HG03103 (cell line): ENCODE data around the gene PTPN14.

Source experiments
- ATAC-seq: cut with Tn5 transposase; IDR thresholded peaks from one replicate; pipeline ENCODE4 v1.9.1; 2021; ENCODE audit warnings: low read depth; ENCODE audit not compliant: unreplicated experiment

PTPN14 gene

GRCh38 chr1:214569357-214570004 lies 18.1 kb upstream of the PTPN14 start:
- no peak for ATAC-seq

- ATAC-seq: no peak
These were observed 16.9 kb upstream of the PTPN14 start for GRCh38 chr1:214568328-214568727.

- no peak for ATAC-seq
These were observed 16.1 kb upstream of the PTPN14 start for GRCh38 chr1:214567481-214567980.

- no peak for ATAC-seq
These were observed 15.0 kb upstream of the PTPN14 start for GRCh38 chr1:214566158-214567104.

DNA sequence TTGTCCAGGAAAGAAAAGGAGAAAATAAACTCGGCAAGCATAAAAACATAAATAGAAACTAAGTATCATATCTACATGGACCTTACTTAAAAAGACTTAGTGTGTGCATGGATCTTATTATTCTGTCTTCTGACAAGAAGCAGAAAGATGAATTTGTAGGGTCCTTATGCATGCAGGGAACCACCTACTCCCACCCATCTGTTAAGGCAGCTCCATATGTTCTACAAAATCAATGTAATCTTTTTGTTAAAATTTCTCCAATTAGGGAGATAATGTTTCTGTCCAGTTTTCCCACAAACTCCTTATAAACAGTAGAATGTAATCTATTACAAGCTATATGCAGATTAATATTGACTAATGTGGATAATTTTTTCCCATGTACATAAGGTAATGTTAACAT lies 13.9 kb upstream of the PTPN14 start:
- no peak for ATAC-seq

- no peak for ATAC-seq
These were observed 12.5 kb upstream of the PTPN14 start for GRCh38 chr1:214563881-214564280.

- no peak for ATAC-seq
These were observed 6.7 kb upstream of the PTPN14 start for GRCh38 chr1:214557952-214558735.

- ATAC-seq: no peak
These were observed 1.8 kb upstream of the PTPN14 start for GRCh38 chr1:214553142-214553710.

DNA sequence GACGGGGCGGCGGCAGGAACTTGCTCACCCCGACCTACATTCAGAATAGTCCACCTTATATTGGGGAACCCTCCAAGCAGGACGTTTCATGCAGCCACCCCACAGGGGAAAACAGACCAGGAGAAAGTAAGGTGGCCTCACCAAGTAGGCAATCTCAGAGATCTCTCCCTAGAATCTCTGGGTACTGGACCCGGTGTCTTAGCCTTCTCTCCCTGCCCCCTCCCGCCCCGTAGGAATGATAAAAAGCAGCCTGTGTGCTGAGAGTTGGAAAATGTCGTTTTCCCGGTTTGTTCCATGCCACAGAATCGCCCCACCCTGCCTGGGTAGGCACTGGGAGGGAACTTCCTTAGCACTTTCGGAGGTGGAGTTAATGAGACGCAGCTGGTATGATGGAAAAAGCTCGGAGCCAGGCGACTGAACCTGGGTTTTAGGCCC lies 789 bp upstream of the PTPN14 start:
- no peak for ATAC-seq

GRCh38 chr1:214550857-214551435 lies 456 bp downstream of the PTPN14 start:
- ATAC-seq: no peak

GRCh38 chr1:214550013-214550856 lies 1.2 kb downstream of the PTPN14 start:
- no peak for ATAC-seq

GRCh38 chr1:214549604-214550003 lies 1.8 kb downstream of the PTPN14 start:
- no peak for ATAC-seq

GRCh38 chr1:214548988-214549387 lies 2.4 kb downstream of the PTPN14 start:
- ATAC-seq: no peak

- ATAC-seq: no peak
These were observed 3.1 kb downstream of the PTPN14 start for GRCh38 chr1:214548271-214548670.

GRCh38 chr1:214547747-214548146 lies 3.7 kb downstream of the PTPN14 start:
- ATAC-seq: no peak

GRCh38 chr1:214546886-214547641 lies 4.3 kb downstream of the PTPN14 start:
- ATAC-seq: no peak

DNA sequence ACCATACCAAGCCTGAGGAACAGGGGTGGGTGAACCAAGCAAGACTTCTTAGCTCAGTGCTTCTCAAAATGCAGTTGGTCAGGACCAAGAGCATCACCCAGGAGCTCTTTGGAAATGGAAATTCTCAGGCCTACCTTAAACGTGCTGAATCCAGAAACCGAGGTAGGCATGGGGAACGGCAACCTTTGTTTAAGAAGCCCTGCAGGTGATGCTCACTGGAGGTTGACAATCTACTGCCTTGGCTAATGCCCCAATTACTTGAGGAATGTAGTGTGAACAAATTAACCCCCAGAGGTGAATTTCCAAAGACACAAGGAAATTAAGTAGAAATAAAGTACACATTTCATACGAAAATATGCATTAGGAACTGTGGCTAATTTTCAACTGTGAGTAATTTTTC lies 5.3 kb downstream of the PTPN14 start:
- no peak for ATAC-seq

- no peak for ATAC-seq
These were observed 6.1 kb downstream of the PTPN14 start for GRCh38 chr1:214545293-214545692.

- ATAC-seq: no peak
These were observed 6.6 kb downstream of the PTPN14 start for GRCh38 chr1:214544791-214545190.
